ENCODE results near the gene SLC26A6. TPM values are rescaled to one million over a fixed set of nuclear protein-coding genes. Genes with fewer than 3 reads are reported as not detected.

Gene SLC26A6
- polyA plus RNA-seq, 1 donor from 2014 or later = 23.6 TPM

DNA sequence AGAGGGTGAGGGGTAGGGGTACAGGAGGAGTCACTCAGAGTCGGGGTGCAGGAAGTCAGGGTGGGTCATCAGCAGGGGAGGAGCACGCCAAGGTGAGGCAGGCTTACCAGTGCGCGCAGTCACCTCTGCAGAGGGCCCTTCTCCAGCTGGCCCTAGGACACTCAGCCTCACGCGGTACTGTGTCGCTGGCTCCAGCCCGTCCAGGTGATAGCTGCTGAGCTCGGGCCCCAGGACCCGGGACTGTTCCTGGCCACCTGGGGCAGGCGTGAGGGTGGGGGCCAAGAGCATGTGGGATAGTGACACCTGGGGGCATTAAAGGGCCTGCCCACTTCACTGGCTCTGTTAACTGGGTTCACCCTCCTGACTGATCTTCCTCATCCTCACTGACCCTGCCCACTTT is 47.6 kb downstream of the SLC26A6 start:
- Histone ChIP-seq H3K4me2 (ENCODE audit: low read length) (no peak overlapping the region), H3K4me3 (ENCODE audit: low read length) (no peak overlapping the region), H3K79me2 (replicated peaks; ENCODE audit: insufficient read depth, low read length) (no peaks in the 10 kb centered on the region), H3K27me3 (ENCODE audit: insufficient read depth, low read depth, low read length) (no peaks in the 10 kb centered on the region), H4K20me1 (ENCODE audit: insufficient read depth) (no peaks in the 10 kb centered on the region), H3K9me2 (ENCODE audit: insufficient read depth, low read length) (no peaks in the 10 kb centered on the region), H3K27ac (ENCODE audit: low read length) (no peak overlapping the region), H3K9me3 (ENCODE audit: low read length) (no peaks in the 10 kb centered on the region), H2AFZ (ENCODE audit: low read depth, low read length) (no peak overlapping the region), H3K36me3 (ENCODE audit: insufficient read depth, low read length) (no peaks in the 10 kb centered on the region), H3F3A (ENCODE audit: insufficient read depth, low read length, poor library complexity, severe bottlenecking) (no peaks in the 10 kb centered on the region), H3K9ac (ENCODE audit: low read length) (no peak overlapping the region)
- TF ChIP-seq, protein P1, sequence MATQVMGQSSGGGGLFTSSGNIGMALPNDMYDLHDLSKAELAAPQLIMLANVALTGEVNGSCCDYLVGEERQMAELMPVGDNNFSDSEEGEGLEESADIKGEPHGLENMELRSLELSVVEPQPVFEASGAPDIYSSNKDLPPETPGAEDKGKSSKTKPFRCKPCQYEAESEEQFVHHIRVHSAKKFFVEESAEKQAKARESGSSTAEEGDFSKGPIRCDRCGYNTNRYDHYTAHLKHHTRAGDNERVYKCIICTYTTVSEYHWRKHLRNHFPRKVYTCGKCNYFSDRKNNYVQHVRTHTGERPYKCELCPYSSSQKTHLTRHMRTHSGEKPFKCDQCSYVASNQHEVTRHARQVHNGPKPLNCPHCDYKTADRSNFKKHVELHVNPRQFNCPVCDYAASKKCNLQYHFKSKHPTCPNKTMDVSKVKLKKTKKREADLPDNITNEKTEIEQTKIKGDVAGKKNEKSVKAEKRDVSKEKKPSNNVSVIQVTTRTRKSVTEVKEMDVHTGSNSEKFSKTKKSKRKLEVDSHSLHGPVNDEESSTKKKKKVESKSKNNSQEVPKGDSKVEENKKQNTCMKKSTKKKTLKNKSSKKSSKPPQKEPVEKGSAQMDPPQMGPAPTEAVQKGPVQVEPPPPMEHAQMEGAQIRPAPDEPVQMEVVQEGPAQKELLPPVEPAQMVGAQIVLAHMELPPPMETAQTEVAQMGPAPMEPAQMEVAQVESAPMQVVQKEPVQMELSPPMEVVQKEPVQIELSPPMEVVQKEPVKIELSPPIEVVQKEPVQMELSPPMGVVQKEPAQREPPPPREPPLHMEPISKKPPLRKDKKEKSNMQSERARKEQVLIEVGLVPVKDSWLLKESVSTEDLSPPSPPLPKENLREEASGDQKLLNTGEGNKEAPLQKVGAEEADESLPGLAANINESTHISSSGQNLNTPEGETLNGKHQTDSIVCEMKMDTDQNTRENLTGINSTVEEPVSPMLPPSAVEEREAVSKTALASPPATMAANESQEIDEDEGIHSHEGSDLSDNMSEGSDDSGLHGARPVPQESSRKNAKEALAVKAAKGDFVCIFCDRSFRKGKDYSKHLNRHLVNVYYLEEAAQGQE (IDR thresholded peaks at IDR 0.05; ENCODE audit: borderline replicate concordance) = no peak
- TF ChIP-seq TAF1 (IDR thresholded peaks at IDR 0.05; ENCODE audit: low read depth) (no peak), EP300 (conservative IDR thresholded peaks at IDR 0.05; ENCODE audit: poor library complexity, severe bottlenecking) (no peak), MXI1 (conservative IDR thresholded peaks at IDR 0.05; ENCODE audit: poor library complexity, severe bottlenecking) (no peak), POLR2AphosphoS5 (IDR thresholded peaks at IDR 0.05) (no peak), EZH2 (IDR thresholded peaks at IDR 0.05; ENCODE audit: borderline replicate concordance, insufficient read depth, low read length, poor library complexity, severe bottlenecking) (no peak), SMC3 (conservative IDR thresholded peaks at IDR 0.05; ENCODE audit: poor library complexity) (no peak), RAD21 (conservative IDR thresholded peaks at IDR 0.05) (no peak)
- TF ChIP-seq, protein P2, sequence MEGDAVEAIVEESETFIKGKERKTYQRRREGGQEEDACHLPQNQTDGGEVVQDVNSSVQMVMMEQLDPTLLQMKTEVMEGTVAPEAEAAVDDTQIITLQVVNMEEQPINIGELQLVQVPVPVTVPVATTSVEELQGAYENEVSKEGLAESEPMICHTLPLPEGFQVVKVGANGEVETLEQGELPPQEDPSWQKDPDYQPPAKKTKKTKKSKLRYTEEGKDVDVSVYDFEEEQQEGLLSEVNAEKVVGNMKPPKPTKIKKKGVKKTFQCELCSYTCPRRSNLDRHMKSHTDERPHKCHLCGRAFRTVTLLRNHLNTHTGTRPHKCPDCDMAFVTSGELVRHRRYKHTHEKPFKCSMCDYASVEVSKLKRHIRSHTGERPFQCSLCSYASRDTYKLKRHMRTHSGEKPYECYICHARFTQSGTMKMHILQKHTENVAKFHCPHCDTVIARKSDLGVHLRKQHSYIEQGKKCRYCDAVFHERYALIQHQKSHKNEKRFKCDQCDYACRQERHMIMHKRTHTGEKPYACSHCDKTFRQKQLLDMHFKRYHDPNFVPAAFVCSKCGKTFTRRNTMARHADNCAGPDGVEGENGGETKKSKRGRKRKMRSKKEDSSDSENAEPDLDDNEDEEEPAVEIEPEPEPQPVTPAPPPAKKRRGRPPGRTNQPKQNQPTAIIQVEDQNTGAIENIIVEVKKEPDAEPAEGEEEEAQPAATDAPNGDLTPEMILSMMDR (IDR thresholded peaks at IDR 0.05; ENCODE audit: poor library complexity, severe bottlenecking) = no peak

GRCh38 chr3:48585411-48585810 is 49.9 kb downstream of the SLC26A6 start:
- no peaks in the 10 kb centered on the region for H4K20me1 ChIP-seq (ENCODE audit: insufficient read depth)
- no peaks in the 10 kb centered on the region for H3K36me3 ChIP-seq (ENCODE audit: insufficient read depth, low read length)
- no peaks in the 10 kb centered on the region for H3K9me3 ChIP-seq (ENCODE audit: low read length)
- no peak overlapping the region for H3K4me3 ChIP-seq (ENCODE audit: low read length)
- no peak overlapping the region for H3K4me2 ChIP-seq (ENCODE audit: low read length)
- no peaks in the 10 kb centered on the region for H3K27me3 ChIP-seq (ENCODE audit: insufficient read depth, low read depth, low read length)
- no peaks in the 10 kb centered on the region for H3K9me2 ChIP-seq (ENCODE audit: insufficient read depth, low read length)
- H3K9ac ChIP-seq (ENCODE audit: low read length) = no peak overlapping the region
- H3K27ac ChIP-seq (ENCODE audit: low read length) = no peak overlapping the region
- H3K79me2 ChIP-seq (replicated peaks; ENCODE audit: insufficient read depth, low read length) = no peaks in the 10 kb centered on the region
- no peak for TF ChIP-seq SMC3 (conservative IDR thresholded peaks at IDR 0.05; ENCODE audit: poor library complexity)
- TF ChIP-seq, protein P2 (IDR thresholded peaks at IDR 0.05; ENCODE audit: poor library complexity, severe bottlenecking) = no peak
- TF ChIP-seq RAD21 (conservative IDR thresholded peaks at IDR 0.05) = no peak
- no peak for TF ChIP-seq EZH2 (IDR thresholded peaks at IDR 0.05; ENCODE audit: borderline replicate concordance, insufficient read depth, low read length, poor library complexity, severe bottlenecking)
- TF ChIP-seq MXI1 (conservative IDR thresholded peaks at IDR 0.05; ENCODE audit: poor library complexity, severe bottlenecking) = no peak
- no peaks in the 10 kb centered on the region for H3F3A ChIP-seq (ENCODE audit: insufficient read depth, low read length, poor library complexity, severe bottlenecking)
- no peak overlapping the region for H2AFZ ChIP-seq (ENCODE audit: low read depth, low read length)
